Smooth muscle cell (in vitro differentiated cells): Measurements from ENCODE around the gene RAB7A. TPM values are rescaled to one million over a fixed set of nuclear protein-coding genes. Genes with fewer than 3 reads are reported as not detected.

Experiments
- DNase-seq: peaks from one replicate; lab custom pipeline; 2025; ENCODE audit not compliant: unreplicated experiment; lab: John Stamatoyannopoulos, UW
- H2AFZ ChIP-seq: fragments of 200-600 bp; sonication (generic); 2 replicates; pipeline ENCODE4 v1.6.0; 2016; ENCODE audit warnings: antibody characterized with exemption, low read depth, mild to moderate bottlenecking
- H3F3A ChIP-seq: fragments of 200-600 bp; sonication (generic); 2 replicates; pipeline ENCODE4 v1.6.0; 2017; ENCODE audit warnings: antibody characterized with exemption, low read depth
- H3K27ac ChIP-seq: fragments of 200-600 bp; sonication (generic); 2 replicates; pipeline ENCODE4 v1.5.1; 2016; ENCODE audit warnings: low read depth, mild to moderate bottlenecking
- H3K27me3 ChIP-seq: fragments of 200-600 bp; sonication (generic); 2 replicates; pipeline ENCODE4 v1.6.1; 2016; ENCODE audit warnings: low read depth, mild to moderate bottlenecking
- H3K36me3 ChIP-seq: fragments of 200-600 bp; sonication (generic); 2 replicates; pipeline ENCODE4 v1.5.1; 2016; ENCODE audit warnings: low read depth
- H3K4me1 ChIP-seq: fragments of 200-600 bp; sonication (generic); 2 replicates; pipeline ENCODE4 v1.5.1; 2016; ENCODE audit warnings: low read depth
- H3K4me2 ChIP-seq: fragments of 200-600 bp; sonication (generic); 2 replicates; pipeline ENCODE4 v1.6.0; 2016; ENCODE audit warnings: mild to moderate bottlenecking
- H3K4me3 ChIP-seq: fragments of 200-600 bp; sonication (generic); 2 replicates; pipeline ENCODE4 v1.5.1; 2016; ENCODE audit warnings: mild to moderate bottlenecking
- H3K79me2 ChIP-seq: fragments of 200-600 bp; sonication (generic); 2 replicates; pipeline ENCODE4 v1.6.0; 2016; ENCODE audit warnings: low read depth, mild to moderate bottlenecking
- H3K9ac ChIP-seq: fragments of 200-600 bp; sonication (generic); 2 replicates; pipeline ENCODE4 v1.6.0; 2016; ENCODE audit warnings: low read depth
- H3K9me3 ChIP-seq: fragments of 200-600 bp; sonication (generic); replicated peaks from 2 replicates; pipeline ENCODE4 v1.5.1; 2016; ENCODE audit warnings: low read depth
- H4K20me1 ChIP-seq: fragments of 200-600 bp; sonication (generic); 2 replicates; pipeline ENCODE4 v1.6.0; 2016; ENCODE audit warnings: low read depth
- CTCF ChIP-seq: fragments of 200-600 bp; sonication (generic); IDR thresholded peaks from 2 replicates; pipeline ENCODE4 v1.5.1; 2017; ENCODE audit warnings: borderline replicate concordance, mild to moderate bottlenecking, antibody characterized with exemption; ENCODE audit not compliant: insufficient read depth, poor library complexity, severe bottlenecking
- WGBS: methylation state at CpG from one replicate; pipeline ENCODE4 v1.1.7; 2016; ENCODE audit warnings: low lambda C conversion rate; 5-methylcytosine and 5-hydroxymethylcytosine counted together
- polyA plus RNA-seq: library from polyadenylated mRNA; unstranded; fragments of >200 nt; fragmentation: Nextera tagmentation; extraction: Ambion mirVana; gene quantifications from 2 replicates; pipeline ENCODE4 v1.2.1, GENCODE V29; 2016
- total RNA-seq: library from RNA; depleted of rRNA; stranded (reverse); fragments of >200 nt; gene quantifications from 2 replicates; pipeline ENCODE4 v1.2.3, GENCODE V29; 2014

Gene RAB7A
- total and polyA plus RNA-seq, 2 experiments from 2014 or later = 103 to 169 TPM

DNA sequence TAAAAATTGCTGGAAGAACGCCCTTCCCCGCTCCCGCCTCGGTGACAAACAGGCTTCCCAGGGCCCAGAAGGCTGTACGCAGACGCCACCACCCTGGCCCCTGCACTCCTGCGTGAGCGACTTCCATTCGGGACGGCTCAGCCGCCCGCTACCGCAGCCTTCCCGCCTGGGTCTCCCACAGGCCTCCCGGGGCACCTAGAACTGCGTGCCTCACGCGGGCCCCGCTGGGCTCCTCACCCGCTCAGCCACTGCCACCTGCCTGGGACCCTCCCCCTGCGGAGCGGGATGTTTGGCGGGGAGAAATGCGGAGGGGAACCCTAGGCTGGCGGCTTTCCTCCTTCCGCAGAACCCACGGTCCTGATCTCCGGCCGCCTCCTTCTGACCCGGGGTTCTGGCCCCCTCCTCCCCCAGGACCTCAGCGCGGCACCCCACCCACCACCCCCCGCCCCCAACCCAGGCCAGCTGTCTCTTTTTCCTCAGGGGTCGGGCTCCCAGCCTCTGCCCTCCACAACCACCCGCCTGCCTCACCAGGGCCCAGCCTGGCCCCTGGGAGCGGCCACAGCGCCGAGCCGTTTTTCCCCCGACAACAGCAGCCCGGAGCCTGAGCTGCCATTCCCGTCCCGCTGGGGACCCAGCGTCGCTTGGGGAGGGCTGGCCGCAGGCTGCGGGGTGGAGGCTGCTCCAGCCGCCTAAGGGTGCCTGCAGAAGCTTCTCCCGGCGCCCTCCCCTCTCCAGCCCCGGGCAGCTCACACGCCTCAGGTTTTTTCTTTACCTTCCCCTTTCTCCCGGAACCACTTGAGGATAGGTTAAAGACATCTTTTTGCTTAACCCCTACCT is 27.6 kb upstream of the RAB7A start:
- Histone ChIP-seq H3K9me3 (no peaks in the 10 kb centered on the region), H3K36me3 (no peaks in the 10 kb centered on the region), H3K4me2 (peak overlapping the region; percentile 98), H2AFZ (peak overlapping the region; percentile 97), H3K4me3 (peak overlapping the region; percentile 64), H3F3A (no peaks in the 10 kb centered on the region), H4K20me1 (no peaks in the 10 kb centered on the region), H3K4me1 (no peaks in the 10 kb centered on the region), H3K9ac (peak overlapping the region; percentile 43), H3K27ac (no peak overlapping the region), H3K79me2 (no peaks in the 10 kb centered on the region), H3K27me3 (no peaks in the 10 kb centered on the region)
- 7% methylated on average over 45 of the region's 53 CpGs for WGBS
- no peak for TF ChIP-seq CTCF
- no peak for DNase-seq

- no peaks in the 10 kb centered on the region for H3K79me2 ChIP-seq
- H3F3A ChIP-seq = no peaks in the 10 kb centered on the region
- no peaks in the 10 kb centered on the region for H3K27me3 ChIP-seq
- no peak overlapping the region for H3K4me3 ChIP-seq
- WGBS = 93% methylated on average over 11 of the region's 11 CpGs
- no peak for DNase-seq
- H3K27ac ChIP-seq = no peak overlapping the region
- no peaks in the 10 kb centered on the region for H3K9me3 ChIP-seq
- H3K36me3 ChIP-seq = no peaks in the 10 kb centered on the region
- H2AFZ ChIP-seq = no peak overlapping the region
- no peaks in the 10 kb centered on the region for H3K4me1 ChIP-seq
- H3K9ac ChIP-seq = no peak overlapping the region
- no peak overlapping the region for H3K4me2 ChIP-seq
- H4K20me1 ChIP-seq = no peaks in the 10 kb centered on the region
- no peak for TF ChIP-seq CTCF
These were observed 24.4 kb upstream of the RAB7A start for GRCh38 chr3:128701342-128702212.

DNA sequence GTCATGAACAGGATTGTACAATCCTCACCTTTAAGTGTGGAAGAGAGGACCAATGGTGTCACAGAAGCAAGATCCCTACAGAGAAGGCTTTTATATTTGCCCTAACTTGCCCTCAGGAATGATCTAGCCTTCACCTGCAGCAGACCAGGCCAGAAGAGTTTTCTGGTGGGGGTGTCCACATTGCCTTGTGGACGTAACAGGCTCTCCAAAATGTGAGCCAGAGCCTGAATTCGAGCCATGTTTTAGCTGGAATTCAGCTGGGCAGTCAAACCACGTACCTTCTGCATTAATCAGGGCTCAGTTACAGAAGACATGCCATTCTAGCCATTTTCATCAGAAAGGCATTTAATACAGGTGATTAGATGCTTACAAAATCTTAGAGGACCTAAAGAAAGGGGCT is 23.6 kb upstream of the RAB7A start:
- Histone ChIP-seq H2AFZ (no peak overlapping the region), H3K9me3 (no peaks in the 10 kb centered on the region), H3K27ac (no peak overlapping the region), H3K4me2 (no peak overlapping the region), H3K9ac (no peak overlapping the region), H3K4me3 (no peak overlapping the region), H3K27me3 (no peaks in the 10 kb centered on the region), H3K36me3 (no peaks in the 10 kb centered on the region), H3K79me2 (no peaks in the 10 kb centered on the region), H3F3A (no peaks in the 10 kb centered on the region), H3K4me1 (no peaks in the 10 kb centered on the region), H4K20me1 (no peaks in the 10 kb centered on the region)
- no peak for TF ChIP-seq CTCF
- WGBS = 87% methylated on average over 3 of the region's 3 CpGs
- no peak for DNase-seq
